HG03066 (cell line): Measurements from ENCODE around the gene LBHD2.

Source experiments
- ATAC-seq: cut with Tn5 transposase; IDR thresholded peaks from one replicate; pipeline ENCODE4 v1.9.1; 2021; ENCODE audit warnings: low read depth; ENCODE audit not compliant: unreplicated experiment

Gene LBHD2

DNA sequence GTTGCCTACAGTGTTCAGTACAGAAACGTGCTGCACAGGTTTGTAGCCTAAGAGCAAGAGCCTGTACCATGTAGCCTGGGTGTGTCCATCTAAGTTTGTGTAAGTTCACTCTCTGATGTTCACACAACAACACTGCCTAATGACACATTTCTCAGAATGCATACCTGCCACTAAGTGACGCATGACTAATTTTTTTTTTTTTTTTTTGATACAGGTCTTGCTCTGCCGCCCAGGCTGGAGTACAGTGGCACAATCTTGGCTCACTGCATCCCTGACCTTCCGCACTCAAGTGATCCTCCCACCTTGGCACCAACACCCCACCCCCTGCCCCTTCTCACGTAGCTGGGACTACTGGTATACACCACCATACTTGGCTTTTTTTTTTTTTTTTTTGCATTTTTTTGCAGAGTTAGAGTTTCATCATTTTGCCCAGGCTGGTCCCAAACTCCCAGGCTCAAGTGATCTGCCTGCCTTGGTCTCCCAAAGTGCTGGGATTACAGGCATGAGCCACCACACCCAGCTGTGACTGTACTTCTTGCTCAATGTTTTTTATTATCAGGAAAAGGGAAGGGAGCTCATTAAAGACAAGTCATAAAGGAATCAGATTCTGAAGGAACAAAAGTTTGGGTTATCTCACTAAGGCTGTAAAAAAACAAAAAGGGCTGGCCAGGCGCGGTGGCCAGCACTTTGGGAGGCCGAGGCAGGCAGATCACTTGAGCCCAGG, 16.6 kb upstream of the LBHD2 start:
- no peak for ATAC-seq

GRCh38 chr14:103068351-103069073, 15.5 kb upstream of the LBHD2 start:
- no peak for ATAC-seq

DNA sequence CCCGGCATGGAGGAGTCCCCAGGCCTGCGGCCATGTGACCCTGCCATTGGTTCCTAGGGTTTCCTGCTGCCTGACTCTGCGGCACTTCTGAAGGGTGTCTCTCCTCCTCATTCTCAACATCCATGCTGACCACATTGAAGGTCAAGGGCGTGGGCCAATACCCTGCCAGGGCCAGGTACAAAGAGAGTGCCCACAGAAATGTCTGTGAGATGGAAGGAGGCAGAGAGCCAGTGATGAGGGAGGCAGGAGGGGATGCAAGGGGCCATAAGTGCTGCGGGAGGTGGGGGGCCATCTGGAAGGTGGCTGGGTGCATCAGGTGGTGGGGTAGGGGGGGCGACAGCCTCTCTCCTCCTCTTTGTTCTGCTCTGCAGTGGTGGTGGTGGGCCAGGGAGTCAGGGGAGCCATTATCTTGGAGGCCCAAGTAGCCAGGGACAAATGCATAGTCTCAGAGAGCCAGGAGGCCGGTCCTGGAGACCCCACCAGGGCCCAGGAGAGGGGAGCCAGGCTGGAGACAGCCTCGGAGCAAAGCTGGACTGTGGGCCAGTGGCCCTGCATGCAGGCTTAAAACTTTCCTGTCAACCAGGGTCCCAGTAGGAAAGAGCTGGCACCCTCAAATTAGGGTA, 13.6 kb upstream of the LBHD2 start:
- no peak for ATAC-seq

DNA sequence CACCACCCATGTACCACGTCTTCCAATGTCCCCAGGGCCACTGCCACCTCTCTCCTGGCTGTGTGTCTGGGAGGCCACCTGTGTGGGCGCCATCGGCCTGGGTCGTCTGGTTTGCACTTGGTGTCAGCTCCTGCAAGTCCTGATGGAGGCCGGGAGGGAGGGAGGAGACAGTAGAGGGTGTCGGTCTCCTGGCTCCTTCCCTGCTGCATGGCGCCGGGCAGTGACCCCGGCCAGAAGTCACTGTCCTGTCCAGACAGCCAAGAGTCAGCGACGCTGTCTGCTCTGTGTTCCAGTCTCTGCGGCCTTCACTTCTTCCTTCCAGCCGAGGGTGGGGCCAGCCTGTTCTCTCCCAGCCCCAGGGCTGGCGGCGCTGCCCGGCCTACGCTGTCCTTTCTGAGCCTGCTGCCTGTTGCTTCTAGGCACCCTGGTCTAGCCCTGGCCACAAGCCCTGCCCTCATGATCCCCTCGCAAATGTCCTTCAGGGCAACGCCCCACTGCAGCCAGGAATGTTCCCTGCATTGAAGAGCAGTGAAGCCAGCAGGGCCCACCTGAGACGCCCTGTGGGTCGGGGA, 13.0 kb upstream of the LBHD2 start:
- no peak for ATAC-seq

DNA sequence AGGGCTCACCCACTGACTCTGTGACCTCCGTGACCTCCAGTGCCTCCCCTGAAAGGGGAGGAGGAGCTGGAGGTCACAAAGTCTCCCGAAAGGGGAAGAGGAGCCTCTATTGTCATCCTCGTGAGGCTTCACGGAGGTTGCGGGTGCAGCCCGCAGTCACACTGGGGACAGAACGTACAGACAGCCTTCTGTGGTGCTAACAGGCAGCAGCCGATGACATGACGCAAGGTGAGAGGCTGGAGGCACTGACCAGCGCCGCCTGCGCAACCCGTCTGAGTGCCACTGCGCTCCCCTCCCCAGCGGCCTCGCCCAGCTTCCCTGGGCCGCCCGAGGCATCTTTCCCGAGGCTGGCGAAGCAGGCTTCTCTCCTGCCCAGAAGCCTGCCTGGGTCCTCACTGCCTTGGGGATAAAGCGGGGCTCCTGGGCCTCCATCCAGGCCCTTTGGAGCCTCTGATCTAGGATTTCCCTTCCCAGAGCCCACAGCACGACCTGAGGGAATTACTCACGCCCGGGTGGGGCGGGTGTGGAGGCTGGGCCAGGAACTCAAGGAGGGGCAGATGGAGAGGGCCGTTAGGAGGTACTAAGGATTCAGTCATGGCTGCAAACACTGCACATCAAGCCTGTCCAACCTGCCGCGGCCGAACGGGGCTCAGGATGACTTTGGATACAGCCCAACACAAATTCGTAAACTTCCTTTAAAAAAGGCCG, 12.3 kb upstream of the LBHD2 start:
- ATAC-seq = no peak

DNA sequence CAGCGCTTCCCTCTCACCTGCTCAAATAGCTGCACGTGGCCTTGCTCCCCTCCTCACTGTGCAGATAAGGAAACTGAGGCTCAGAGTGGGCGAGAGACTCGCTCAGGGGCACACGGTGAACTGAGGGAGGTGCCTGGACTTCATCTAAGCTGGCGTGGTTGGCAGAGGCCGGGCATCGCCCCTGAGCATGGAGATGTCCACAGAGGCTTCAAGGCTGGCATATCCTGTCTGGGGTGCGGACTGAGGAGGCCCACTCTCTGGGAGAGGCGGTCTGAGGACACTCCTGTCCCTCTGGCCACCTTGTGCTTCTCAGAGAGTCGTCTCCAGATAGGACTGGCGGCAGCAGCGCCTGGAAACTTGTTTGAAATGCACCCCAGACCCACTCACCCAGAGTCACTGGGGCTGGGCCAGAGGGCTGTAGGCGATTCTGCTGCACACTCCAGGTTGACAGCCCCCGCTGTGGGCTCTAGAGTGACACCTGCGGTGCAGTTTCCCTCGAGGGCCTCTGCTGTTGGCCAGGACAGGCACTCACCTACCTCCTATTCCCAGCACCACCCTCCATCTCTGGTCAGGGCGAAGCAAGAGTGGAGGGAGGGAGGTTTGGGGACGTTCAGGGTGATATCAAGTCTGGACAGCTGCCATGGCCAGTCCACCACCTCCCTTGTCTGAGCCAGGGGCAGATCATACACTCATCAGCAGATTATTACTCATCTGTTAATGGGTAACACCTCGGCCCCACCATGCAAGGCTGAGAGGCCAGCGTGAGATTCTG, 11.2 kb upstream of the LBHD2 start:
- ATAC-seq = no peak

GRCh38 chr14:103073367-103073875, 10.6 kb upstream of the LBHD2 start:
- no peak for ATAC-seq

GRCh38 chr14:103073876-103074728, 9.9 kb upstream of the LBHD2 start:
- no peak for ATAC-seq

GRCh38 chr14:103074729-103075367, 9.2 kb upstream of the LBHD2 start:
- ATAC-seq = no peak

GRCh38 chr14:103078420-103078749, 5.6 kb upstream of the LBHD2 start:
- peak; percentile 47 for ATAC-seq

- ATAC-seq = no peak
These were observed 5.0 kb upstream of the LBHD2 start for GRCh38 chr14:103078860-103079587.

DNA sequence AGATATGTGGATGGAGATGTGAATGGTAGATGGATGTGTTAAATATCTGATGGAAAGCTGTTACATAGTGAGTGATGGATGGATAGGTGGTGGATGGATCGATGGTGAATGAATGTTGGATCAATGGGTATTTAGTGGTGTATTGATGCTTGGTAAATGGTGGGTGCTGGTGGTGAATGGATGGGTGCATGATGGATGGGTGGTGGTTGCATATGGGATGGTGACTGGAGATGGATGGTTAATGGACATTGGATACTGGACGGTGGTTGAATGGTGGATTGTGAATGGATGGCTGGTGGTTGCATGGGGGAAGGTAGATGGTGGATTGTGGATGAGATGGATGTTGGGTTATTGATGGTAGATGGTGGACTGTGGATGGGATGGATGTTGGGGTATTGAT, 2.1 kb upstream of the LBHD2 start:
- ATAC-seq = no peak

DNA sequence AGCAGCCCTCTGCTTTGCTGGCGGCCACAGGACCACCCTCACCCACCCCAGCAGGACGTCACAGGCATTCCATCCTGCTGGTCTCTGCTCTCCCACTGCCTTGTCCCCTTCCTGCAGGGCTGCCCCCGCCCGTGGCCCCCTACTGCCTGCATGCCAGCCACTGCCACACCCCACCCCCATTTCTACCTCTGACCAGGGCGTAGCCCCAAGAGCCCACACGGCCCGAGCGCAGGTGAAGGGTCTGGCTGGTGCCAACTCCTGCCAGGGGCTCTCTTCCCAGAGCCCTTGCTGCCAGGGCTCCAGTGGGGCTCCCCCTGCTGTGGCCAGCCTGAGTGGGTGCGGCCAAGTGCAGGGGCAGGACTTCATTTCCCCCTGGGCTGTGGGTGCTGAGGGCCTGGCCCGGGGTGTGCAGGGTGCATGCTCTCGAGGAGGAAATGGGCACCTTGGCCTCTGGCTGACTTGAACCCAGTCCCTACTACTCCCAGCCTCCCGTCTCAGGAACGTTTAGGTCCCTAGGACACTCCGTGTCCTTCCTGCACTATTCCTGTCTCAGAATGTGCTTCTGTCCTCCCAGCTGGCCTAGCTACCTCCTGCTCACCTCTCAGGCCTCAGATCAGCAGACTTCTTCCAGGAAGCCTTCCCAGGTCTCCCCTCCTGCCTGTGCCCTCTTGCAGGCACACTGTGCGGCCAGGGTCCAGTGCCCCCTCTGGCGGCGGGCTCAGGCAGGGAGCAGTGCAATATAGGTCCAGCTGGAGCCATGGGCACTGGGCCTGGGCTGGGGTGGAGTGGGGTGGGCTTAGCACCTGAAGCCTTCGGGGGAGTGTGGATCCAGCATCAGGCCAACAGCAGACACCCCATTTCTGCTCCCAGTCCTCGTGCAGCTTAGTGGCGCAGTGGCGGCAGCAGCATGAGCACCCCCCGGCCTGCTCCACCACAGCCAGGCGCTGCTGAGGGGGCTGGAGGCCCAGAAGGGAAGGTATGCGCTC, 1.4 kb downstream of the LBHD2 start:
- no peak for ATAC-seq

GRCh38 chr14:103086771-103087342, 2.8 kb downstream of the LBHD2 start:
- no peak for ATAC-seq

- ATAC-seq = no peak
These were observed 3.4 kb downstream of the LBHD2 start for GRCh38 chr14:103087343-103087835.

GRCh38 chr14:103088921-103089320, 4.9 kb downstream of the LBHD2 start:
- ATAC-seq = no peak
